Measurements from ENCODE around the gene LZTFL1. TPM values are rescaled to one million over a fixed set of nuclear protein-coding genes. Genes with fewer than 3 reads are reported as not detected.

Gene LZTFL1
- total and polyA plus RNA-seq, 2 experiments from 2014 or later: 14.3 to 25.1 TPM

DNA sequence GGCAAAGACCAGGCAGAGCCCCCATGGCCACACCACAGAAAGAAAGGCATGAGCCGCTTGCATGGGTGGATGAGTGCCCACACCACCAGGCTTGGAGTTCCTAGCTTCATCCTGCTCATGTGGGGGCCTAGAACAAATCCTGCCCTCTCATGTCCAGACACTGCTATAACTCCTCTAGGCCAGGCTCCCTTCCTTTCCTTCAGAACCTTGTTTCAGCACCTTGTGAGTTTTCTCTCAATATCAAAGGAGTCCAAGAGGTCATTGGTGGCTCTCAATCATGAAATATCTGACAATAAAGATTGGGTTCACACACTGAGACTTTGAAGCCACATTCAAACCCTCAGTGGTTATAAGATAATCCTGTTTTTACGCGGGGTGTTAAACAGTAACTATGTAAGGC, 58.3 kb downstream of the LZTFL1 start:
- Histone ChIP-seq H3K27ac (no peak overlapping the region), H3K4me2 (no peak overlapping the region), H3K4me3 (no peak overlapping the region), H4K20me1 (ENCODE audit: insufficient read depth, poor library complexity, severe bottlenecking) (no peaks in the 10 kb centered on the region), H3K79me2 (no peaks in the 10 kb centered on the region), H3K36me3 (replicated peaks; ENCODE audit: insufficient read depth, low read depth) (no peaks in the 10 kb centered on the region), H3K4me1 (ENCODE audit: insufficient read depth) (no peaks in the 10 kb centered on the region), H3K27me3 (no peaks in the 10 kb centered on the region), H2AFZ (no peak overlapping the region), H3K9me2 (replicated peaks; ENCODE audit: insufficient read depth) (no peaks in the 10 kb centered on the region), H3K9me3 (ENCODE audit: low read depth) (no peaks in the 10 kb centered on the region)
- 95% methylated on average over 3 of the region's 3 CpGs for WGBS (ENCODE audit: low lambda C conversion rate, missing lambda C conversion rate)
- no peak for DNase-seq (ENCODE audit: low spot score)
- TF ChIP-seq EZH2phosphoT487 (IDR thresholded peaks at IDR 0.05; ENCODE audit: low read depth, severe bottlenecking, unreplicated experiment): no peak
- TF ChIP-seq EZH2 (IDR thresholded peaks at IDR 0.05; ENCODE audit: borderline replicate concordance): no peak

GRCh38 chr3:45782381-45782780, 59.5 kb downstream of the LZTFL1 start:
- no peaks in the 10 kb centered on the region for H3K36me3 ChIP-seq (replicated peaks; ENCODE audit: insufficient read depth, low read depth)
- no peak for DNase-seq (ENCODE audit: low spot score)
- WGBS (ENCODE audit: low lambda C conversion rate, missing lambda C conversion rate): 95% methylated on average over 3 of the region's 3 CpGs
- no peaks in the 10 kb centered on the region for H3K27me3 ChIP-seq
- no peaks in the 10 kb centered on the region for H3K79me2 ChIP-seq
- no peak overlapping the region for H3K27ac ChIP-seq
- no peaks in the 10 kb centered on the region for H3K9me3 ChIP-seq (ENCODE audit: low read depth)
- H4K20me1 ChIP-seq (ENCODE audit: insufficient read depth, poor library complexity, severe bottlenecking): no peaks in the 10 kb centered on the region
- H2AFZ ChIP-seq: no peak overlapping the region
- TF ChIP-seq EZH2 (IDR thresholded peaks at IDR 0.05; ENCODE audit: borderline replicate concordance) (no peak), EZH2phosphoT487 (IDR thresholded peaks at IDR 0.05; ENCODE audit: low read depth, severe bottlenecking, unreplicated experiment) (no peak), CTCF (IDR thresholded peaks at IDR 0.05; ENCODE audit: poor library complexity) (no peak)
- H3K4me3 ChIP-seq: no peak overlapping the region
- no peaks in the 10 kb centered on the region for H3K4me1 ChIP-seq (ENCODE audit: insufficient read depth)
- no peak overlapping the region for H3K4me2 ChIP-seq
- H3K9me2 ChIP-seq (replicated peaks; ENCODE audit: insufficient read depth): no peaks in the 10 kb centered on the region

DNA sequence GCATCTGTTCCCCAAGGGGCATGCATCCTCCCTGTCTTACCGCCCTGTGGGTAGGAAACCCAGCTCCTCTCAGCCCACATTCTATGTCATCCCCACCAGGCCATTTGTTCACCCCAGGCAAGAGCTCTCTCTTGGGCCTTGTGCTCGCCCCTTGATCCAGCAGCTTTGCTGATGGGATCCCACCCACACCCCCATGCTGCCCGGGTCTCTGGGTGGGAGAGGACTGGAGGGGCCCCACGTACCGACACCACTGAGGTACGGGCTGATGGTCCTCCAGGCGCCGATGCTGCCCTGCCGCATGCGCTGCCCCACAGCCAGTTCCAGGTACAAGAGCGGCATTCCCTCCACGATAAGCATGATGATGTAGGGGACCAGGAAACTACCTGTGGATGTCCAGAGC, 60.1 kb downstream of the LZTFL1 start:
- no peak overlapping the region for H3K27ac ChIP-seq
- no peaks in the 10 kb centered on the region for H3K79me2 ChIP-seq
- no peak for DNase-seq (ENCODE audit: low spot score)
- no peaks in the 10 kb centered on the region for H3K4me1 ChIP-seq (ENCODE audit: insufficient read depth)
- no peaks in the 10 kb centered on the region for H3K27me3 ChIP-seq
- no peak overlapping the region for H2AFZ ChIP-seq
- TF ChIP-seq EZH2phosphoT487 (IDR thresholded peaks at IDR 0.05; ENCODE audit: low read depth, severe bottlenecking, unreplicated experiment) (no peak), EZH2 (IDR thresholded peaks at IDR 0.05; ENCODE audit: borderline replicate concordance) (no peak), CTCF (IDR thresholded peaks at IDR 0.05; ENCODE audit: poor library complexity) (no peak)
- WGBS (ENCODE audit: low lambda C conversion rate, missing lambda C conversion rate): 97% methylated on average over 12 of the region's 12 CpGs
- no peaks in the 10 kb centered on the region for H4K20me1 ChIP-seq (ENCODE audit: insufficient read depth, poor library complexity, severe bottlenecking)
- no peaks in the 10 kb centered on the region for H3K36me3 ChIP-seq (replicated peaks; ENCODE audit: insufficient read depth, low read depth)
- no peaks in the 10 kb centered on the region for H3K9me2 ChIP-seq (replicated peaks; ENCODE audit: insufficient read depth)
- no peak overlapping the region for H3K4me3 ChIP-seq
- H3K9me3 ChIP-seq (ENCODE audit: low read depth): no peaks in the 10 kb centered on the region
- H3K4me2 ChIP-seq: no peak overlapping the region

DNA sequence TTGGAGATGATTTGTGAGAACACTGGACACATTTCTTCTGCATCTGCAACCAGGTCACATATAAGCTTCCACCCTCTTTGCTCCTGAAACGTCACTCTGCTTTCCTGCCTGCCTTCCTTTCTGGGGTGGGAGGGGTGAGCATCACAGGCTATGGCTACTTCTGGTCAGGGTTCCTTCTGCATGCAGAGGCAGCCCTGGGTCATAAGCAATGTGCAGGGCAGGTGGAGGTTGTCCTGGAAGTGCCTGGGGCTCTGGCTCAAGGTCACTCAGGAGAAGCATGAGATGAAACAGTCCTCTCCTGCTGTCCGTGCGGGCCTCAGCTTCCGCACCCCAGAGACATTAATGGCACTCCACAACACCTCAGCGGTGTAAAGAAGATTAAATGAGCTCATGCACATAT, 60.6 kb downstream of the LZTFL1 start:
- no peaks in the 10 kb centered on the region for H3K9me2 ChIP-seq (replicated peaks; ENCODE audit: insufficient read depth)
- no peaks in the 10 kb centered on the region for H3K27me3 ChIP-seq
- no peaks in the 10 kb centered on the region for H3K9me3 ChIP-seq (ENCODE audit: low read depth)
- TF ChIP-seq CTCF (IDR thresholded peaks at IDR 0.05; ENCODE audit: poor library complexity): no peak
- TF ChIP-seq EZH2 (IDR thresholded peaks at IDR 0.05; ENCODE audit: borderline replicate concordance): no peak
- no peak for TF ChIP-seq EZH2phosphoT487 (IDR thresholded peaks at IDR 0.05; ENCODE audit: low read depth, severe bottlenecking, unreplicated experiment)
- DNase-seq (ENCODE audit: low spot score): no peak
- H3K4me2 ChIP-seq: no peak overlapping the region
- H4K20me1 ChIP-seq (ENCODE audit: insufficient read depth, poor library complexity, severe bottlenecking): no peaks in the 10 kb centered on the region
- H3K4me3 ChIP-seq: no peak overlapping the region
- H3K79me2 ChIP-seq: no peaks in the 10 kb centered on the region
- no peaks in the 10 kb centered on the region for H3K36me3 ChIP-seq (replicated peaks; ENCODE audit: insufficient read depth, low read depth)
- 81% methylated on average over 5 of the region's 5 CpGs for WGBS (ENCODE audit: low lambda C conversion rate, missing lambda C conversion rate)
- no peak overlapping the region for H2AFZ ChIP-seq
- H3K27ac ChIP-seq: no peak overlapping the region
- H3K4me1 ChIP-seq (ENCODE audit: insufficient read depth): no peaks in the 10 kb centered on the region
